ENCODE data around the gene FBLN7.
"Not testable (repeated sequence)": the region's sequence is repeated elsewhere in the genome, so short reads cannot be mapped to it uniquely, and the experiment has no call there.

FBLN7 gene

DNA sequence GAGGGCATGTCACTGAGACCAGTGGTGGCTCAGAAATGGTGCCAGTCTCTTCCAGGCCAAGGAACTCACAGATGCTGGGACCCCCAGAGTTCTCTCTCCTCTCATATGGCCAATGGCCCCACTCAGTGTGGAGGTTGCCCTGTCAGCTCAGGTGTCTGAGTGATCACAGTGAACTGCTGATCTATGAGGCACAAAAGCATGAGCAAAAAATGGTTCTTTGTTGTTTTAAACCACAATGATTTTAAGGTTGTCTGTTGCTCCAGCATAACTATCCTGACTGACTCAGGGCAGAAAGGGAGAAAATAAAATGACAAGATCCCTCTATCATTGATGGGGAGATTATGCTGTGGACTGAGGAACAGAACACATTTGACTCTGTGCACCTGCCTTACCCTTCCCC is 57.8 kb downstream of the FBLN7 start:
- DNase-seq (ENCODE audit: low spot score) = no peak
- no peak for TF ChIP-seq CTCF (IDR thresholded peaks at IDR 0.05; ENCODE audit: borderline replicate concordance, control extremely low read depth, extremely low read depth, insufficient read depth, missing control alignments)
- in situ Hi-C loops (cut with MboI; ENCODE audit: low sequenced_read_pairs, unreplicated experiment) = no loop called here

DNA sequence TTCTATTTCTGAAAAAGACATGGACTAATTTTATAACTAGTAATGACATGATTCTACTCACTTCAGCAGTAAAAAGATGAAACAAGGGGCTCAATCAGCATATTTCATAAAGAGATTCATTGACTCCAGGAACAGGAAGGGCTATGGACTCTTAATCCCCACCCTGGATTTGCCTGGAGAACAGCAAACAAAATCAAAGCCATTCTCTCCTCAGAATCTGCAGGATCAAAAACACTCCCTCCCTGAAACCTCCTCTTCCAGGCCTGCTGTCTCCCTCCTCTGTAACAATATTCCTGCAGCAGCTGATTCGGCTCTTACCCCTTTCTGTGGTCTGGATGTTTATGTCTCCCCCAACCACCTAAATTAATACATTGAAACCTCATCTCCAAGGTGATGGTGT is 59.7 kb downstream of the FBLN7 start:
- no peak for DNase-seq (ENCODE audit: low spot score)
- no peak for TF ChIP-seq CTCF (IDR thresholded peaks at IDR 0.05; ENCODE audit: borderline replicate concordance, control extremely low read depth, extremely low read depth, insufficient read depth, missing control alignments)
- in situ Hi-C loops (cut with MboI; ENCODE audit: low sequenced_read_pairs, unreplicated experiment) = no loop called here

DNA sequence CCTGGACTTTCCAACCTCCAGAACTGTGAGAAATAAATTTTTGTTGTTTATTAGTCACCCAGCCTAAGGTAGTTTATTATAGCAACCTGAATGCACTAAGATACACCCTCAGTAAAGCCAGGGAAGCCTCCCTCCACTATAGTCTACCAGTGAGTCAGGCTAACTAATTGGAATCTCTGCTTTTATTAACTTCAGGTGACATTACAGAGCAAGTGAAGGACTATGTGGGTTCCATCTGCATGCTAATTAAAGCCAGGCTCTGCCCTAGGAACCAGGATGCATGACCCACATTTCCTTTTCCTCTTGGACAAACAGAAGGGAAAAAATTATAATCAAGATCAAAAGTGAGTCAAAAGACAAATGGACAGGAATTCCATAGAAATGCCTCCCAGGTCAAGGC is 60.6 kb downstream of the FBLN7 start:
- no peak for TF ChIP-seq CTCF (IDR thresholded peaks at IDR 0.05; ENCODE audit: borderline replicate concordance, control extremely low read depth, extremely low read depth, insufficient read depth, missing control alignments)
- DNase-seq (ENCODE audit: low spot score) = no peak
- in situ Hi-C loops (cut with MboI; ENCODE audit: low sequenced_read_pairs, unreplicated experiment) = no loop called here

DNA sequence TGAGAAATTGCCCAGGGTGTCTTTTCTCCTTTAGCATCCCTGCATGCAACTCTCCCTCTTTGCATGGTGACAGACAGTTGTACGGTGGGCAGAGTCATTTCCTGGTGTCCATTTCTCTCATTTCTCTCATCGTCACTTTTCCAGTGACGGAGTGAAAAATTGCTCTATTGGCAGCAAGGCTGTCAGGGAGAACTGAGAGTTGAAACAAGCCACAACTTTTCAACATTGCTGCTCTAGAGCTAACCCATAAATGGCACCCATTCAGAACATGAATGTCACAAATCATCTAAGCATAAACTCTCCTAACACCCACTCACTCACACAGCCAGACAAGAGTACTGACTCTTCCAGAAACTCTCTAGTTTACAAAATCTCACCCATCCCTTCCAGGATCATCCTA is 61.0 kb downstream of the FBLN7 start:
- peak; percentile 34 for DNase-seq (ENCODE audit: low spot score)
- TF ChIP-seq CTCF (IDR thresholded peaks at IDR 0.05; ENCODE audit: borderline replicate concordance, control extremely low read depth, extremely low read depth, insufficient read depth, missing control alignments) = no peak
- in situ Hi-C loops (cut with MboI; ENCODE audit: low sequenced_read_pairs, unreplicated experiment) = no loop called here

- in situ Hi-C loops (cut with MboI; ENCODE audit: low sequenced_read_pairs, unreplicated experiment) = no loop called here
- no peak for TF ChIP-seq CTCF (IDR thresholded peaks at IDR 0.05; ENCODE audit: borderline replicate concordance, control extremely low read depth, extremely low read depth, insufficient read depth, missing control alignments)
- DNase-seq (ENCODE audit: low spot score) = no peak
Observed at GRCh38 chr2:112201696-112202430, 63.7 kb downstream of the FBLN7 start.

DNA sequence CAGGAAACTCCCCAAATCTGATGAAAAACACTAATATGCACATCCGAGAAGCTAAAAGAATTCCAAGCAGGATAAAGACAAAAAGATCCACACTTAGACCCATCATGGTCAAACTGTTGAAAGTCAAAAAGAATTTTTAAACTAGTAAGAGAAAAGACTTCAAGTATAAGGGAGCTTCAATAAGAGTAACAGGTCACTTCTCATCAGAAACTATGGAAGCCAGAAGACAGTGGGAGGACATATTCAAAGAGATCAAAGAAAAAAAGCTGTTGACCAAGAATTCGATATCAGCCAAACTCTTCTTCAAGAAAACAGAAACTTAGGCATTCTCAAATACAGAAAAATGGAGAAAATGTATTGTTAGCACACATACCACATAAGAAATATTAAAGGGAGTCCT is 66.2 kb downstream of the FBLN7 start:
- TF ChIP-seq CTCF (IDR thresholded peaks at IDR 0.05; ENCODE audit: borderline replicate concordance, control extremely low read depth, extremely low read depth, insufficient read depth, missing control alignments) = no peak
- in situ Hi-C loops (cut with MboI; ENCODE audit: low sequenced_read_pairs, unreplicated experiment) = no loop called here
- no peak for DNase-seq (ENCODE audit: low spot score)

GRCh38 chr2:112207905-112208304 is 69.7 kb downstream of the FBLN7 start:
- DNase-seq (ENCODE audit: low spot score); in situ Hi-C loops (cut with MboI; ENCODE audit: low sequenced_read_pairs, unreplicated experiment): not testable (repeated sequence)

All from GM13976 (cell line).